ENCODE data around the gene HDAC11.

DNA sequence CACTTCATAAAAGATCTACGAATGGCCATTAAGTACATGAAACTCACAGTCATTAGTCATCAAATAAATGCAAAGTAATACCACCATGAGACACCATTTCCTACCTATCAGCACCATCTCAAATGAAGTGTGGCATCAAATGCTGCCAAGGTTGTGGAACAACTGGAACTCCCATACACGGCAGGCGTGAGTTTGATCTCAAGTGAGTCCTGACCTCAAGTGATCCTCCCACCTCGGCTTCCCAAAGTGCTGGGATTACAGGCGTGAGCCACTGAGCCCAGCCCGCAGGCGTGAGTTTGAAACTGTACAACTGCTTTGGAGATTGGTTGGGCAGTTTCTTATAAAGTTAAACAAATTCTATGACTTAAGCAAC, 28.8 kb upstream of the HDAC11 start:
- TF ChIP-seq, protein P1, sequence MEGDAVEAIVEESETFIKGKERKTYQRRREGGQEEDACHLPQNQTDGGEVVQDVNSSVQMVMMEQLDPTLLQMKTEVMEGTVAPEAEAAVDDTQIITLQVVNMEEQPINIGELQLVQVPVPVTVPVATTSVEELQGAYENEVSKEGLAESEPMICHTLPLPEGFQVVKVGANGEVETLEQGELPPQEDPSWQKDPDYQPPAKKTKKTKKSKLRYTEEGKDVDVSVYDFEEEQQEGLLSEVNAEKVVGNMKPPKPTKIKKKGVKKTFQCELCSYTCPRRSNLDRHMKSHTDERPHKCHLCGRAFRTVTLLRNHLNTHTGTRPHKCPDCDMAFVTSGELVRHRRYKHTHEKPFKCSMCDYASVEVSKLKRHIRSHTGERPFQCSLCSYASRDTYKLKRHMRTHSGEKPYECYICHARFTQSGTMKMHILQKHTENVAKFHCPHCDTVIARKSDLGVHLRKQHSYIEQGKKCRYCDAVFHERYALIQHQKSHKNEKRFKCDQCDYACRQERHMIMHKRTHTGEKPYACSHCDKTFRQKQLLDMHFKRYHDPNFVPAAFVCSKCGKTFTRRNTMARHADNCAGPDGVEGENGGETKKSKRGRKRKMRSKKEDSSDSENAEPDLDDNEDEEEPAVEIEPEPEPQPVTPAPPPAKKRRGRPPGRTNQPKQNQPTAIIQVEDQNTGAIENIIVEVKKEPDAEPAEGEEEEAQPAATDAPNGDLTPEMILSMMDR (conservative IDR thresholded peaks at IDR 0.05 in 1 of 2, IDR thresholded peaks at IDR 0.05 in 1 of 2; ENCODE audit: extremely low read depth in 1 of 2, insufficient read depth in 1 of 2, low read depth in 1 of 2, low read length in 2 of 2), result no peak
- no peak for TF ChIP-seq EZH2 (IDR thresholded peaks at IDR 0.05; ENCODE audit: borderline replicate concordance, low read length)
